ENCODE results near the gene ANKRD13B. TPM values are rescaled to one million over a fixed set of nuclear protein-coding genes. Genes with fewer than 3 reads are reported as not detected.

The ANKRD13B gene
- total RNA-seq, 2 donors from 2014 or later = 11.5 to 35.5 TPM

- Histone ChIP-seq H3K27ac (no peak overlapping the region), H3K36me3 (peaks cover 5% of the 10 kb centered on the region), H3K27me3 (replicated peaks; ENCODE audit: insufficient read depth) (no peaks in the 10 kb centered on the region), H3K4me1 (ENCODE audit: control insufficient read depth in 1 of 2, low read depth in 2 of 2) (peaks cover 0 to 35% of the 10 kb centered on the region in 2 donors), H3K9me3 (no peaks in the 10 kb centered on the region), H3K4me3 (no peak overlapping the region)
- no peak for TF ChIP-seq CTCF (IDR thresholded peaks at IDR 0.05)
- DNase-seq (ENCODE audit: low spot score) = no peak
- ATAC-seq (ENCODE audit: insufficient number of reproducible peaks, low FRiP score, low read depth) = no peak
These were observed 10.2 kb upstream of the ANKRD13B start for GRCh38 chr17:29582772-29583171.

- peaks cover 5% of the 10 kb centered on the region for H3K36me3 ChIP-seq
- H3K4me1 ChIP-seq (ENCODE audit: control insufficient read depth in 1 of 2, low read depth in 2 of 2) = peaks cover 5 to 39% of the 10 kb centered on the region in 2 donors
- TF ChIP-seq CTCF (IDR thresholded peaks at IDR 0.05) = no peak
- no peaks in the 10 kb centered on the region for H3K27me3 ChIP-seq (replicated peaks; ENCODE audit: insufficient read depth)
- no peak for DNase-seq (ENCODE audit: low spot score)
- H3K9me3 ChIP-seq = no peaks in the 10 kb centered on the region
- H3K27ac ChIP-seq = no peak overlapping the region
- no peak for ATAC-seq (ENCODE audit: insufficient number of reproducible peaks, low FRiP score, low read depth)
- H3K4me3 ChIP-seq = no peak overlapping the region
These were observed 9.3 kb upstream of the ANKRD13B start for GRCh38 chr17:29583324-29584248.

- Histone ChIP-seq H3K9me3 (no peaks in the 10 kb centered on the region), H3K27me3 (replicated peaks; ENCODE audit: insufficient read depth) (no peaks in the 10 kb centered on the region), H3K36me3 (peaks cover 5% of the 10 kb centered on the region), H3K4me3 (no peak overlapping the region), H3K27ac (no peak overlapping the region), H3K4me1 (ENCODE audit: control insufficient read depth in 1 of 2, low read depth in 2 of 2) (peaks cover 5 to 40% of the 10 kb centered on the region in 2 donors)
- no peak for TF ChIP-seq CTCF (IDR thresholded peaks at IDR 0.05)
- DNase-seq (ENCODE audit: low spot score) (no peak), ATAC-seq (ENCODE audit: insufficient number of reproducible peaks, low FRiP score, low read depth) (no peak)
These were observed 8.4 kb upstream of the ANKRD13B start for GRCh38 chr17:29584452-29585079.

GRCh38 chr17:29585080-29585751, 7.7 kb upstream of the ANKRD13B start:
- H3K36me3 ChIP-seq = peaks cover 5% of the 10 kb centered on the region
- peaks cover 10 to 46% of the 10 kb centered on the region in 2 donors for H3K4me1 ChIP-seq (ENCODE audit: control insufficient read depth in 1 of 2, low read depth in 2 of 2)
- ATAC-seq (ENCODE audit: insufficient number of reproducible peaks, low FRiP score, low read depth) (no peak), DNase-seq (ENCODE audit: low spot score) (no peak)
- no peaks in the 10 kb centered on the region for H3K9me3 ChIP-seq
- no peaks in the 10 kb centered on the region for H3K27me3 ChIP-seq (replicated peaks; ENCODE audit: insufficient read depth)
- no peak overlapping the region for H3K27ac ChIP-seq
- no peak for TF ChIP-seq CTCF (IDR thresholded peaks at IDR 0.05)
- H3K4me3 ChIP-seq = no peak overlapping the region
